SK-N-SH treated with all-trans-retinoic acid at 6 μM for 48 hours (cell line): ENCODE data around the gene COL4A1.

ENCODE experiments used
- ARNTL ChIP-seq: fragments of 450-650 bp; formaldehyde crosslinking; IDR thresholded peaks from 2 replicates; pipeline ENCODE4 v1.5.0; 2020; ENCODE audit warnings: low read depth, mild to moderate bottlenecking, moderate library complexity, borderline replicate concordance
- CSDC2 ChIP-seq: fragments of 250-450 bp; sonication (Bioruptor Pico); IDR thresholded peaks from 2 replicates; pipeline ENCODE4 v1.5.0; 2020; ENCODE audit warnings: mild to moderate bottlenecking, moderate library complexity
- ESRRG ChIP-seq: fragments of 250-450 bp; sonication (Bioruptor Pico); IDR thresholded peaks from 2 replicates; pipeline ENCODE4 v1.6.1; 2021; ENCODE audit warnings: mild to moderate bottlenecking
- ISL1 ChIP-seq: fragments of 250-450 bp; sonication (Bioruptor Pico); IDR thresholded peaks from 2 replicates; pipeline ENCODE4 v2.1.2; 2022; ENCODE audit warnings: mild to moderate bottlenecking, moderate library complexity
- PPARA ChIP-seq: fragments of 250-450 bp; sonication (Bioruptor Pico); IDR thresholded peaks from 2 replicates; pipeline ENCODE4 v1.5.0; 2020; ENCODE audit warnings: mild to moderate bottlenecking, borderline replicate concordance
- RARB ChIP-seq: fragments of 250-450 bp; sonication (Bioruptor Pico); IDR thresholded peaks from 2 replicates; pipeline ENCODE4 v1.8.0; 2021; ENCODE audit warnings: mild to moderate bottlenecking, moderate library complexity
- TCF4 ChIP-seq: fragments of 250-450 bp; sonication (Bioruptor Pico); IDR thresholded peaks from 2 replicates; pipeline ENCODE4 v1.8.0; 2021; ENCODE audit warnings: mild to moderate bottlenecking, moderate library complexity, borderline replicate concordance
- ZFP3 ChIP-seq: fragments of 250-450 bp; sonication (Bioruptor Pico); IDR thresholded peaks from 2 replicates; pipeline ENCODE4 v1.5.0; 2020; ENCODE audit warnings: mild to moderate bottlenecking, moderate library complexity
- ZNF70 ChIP-seq: fragments of 450-650 bp; formaldehyde crosslinking; IDR thresholded peaks from 2 replicates; pipeline ENCODE4 v1.5.0; 2020; ENCODE audit warnings: mild to moderate bottlenecking, moderate library complexity
- TF ChIP-seq, protein P1 (sequence below): fragments of 250-450 bp; sonication (Bioruptor Pico); IDR thresholded peaks from 2 replicates; pipeline ENCODE4 v1.8.0; 2021; ENCODE audit warnings: low read depth, mild to moderate bottlenecking, moderate library complexity, borderline replicate concordance
- TF ChIP-seq, protein P2 (sequence below): fragments of 250-450 bp; sonication (Bioruptor Pico); IDR thresholded peaks from 2 replicates; pipeline ENCODE4 v1.8.0; 2020; ENCODE audit warnings: mild to moderate bottlenecking, moderate library complexity, borderline replicate concordance

GRCh38 chr13:110251193-110251819 is 55.7 kb downstream of the COL4A1 start:
- no peak for TF ChIP-seq ISL1
- TF ChIP-seq ESRRG (CRISPR knock-in tag), result no peak
- no peak for TF ChIP-seq RARB (CRISPR knock-in tag)
- TF ChIP-seq ZNF70, result no peak
- TF ChIP-seq PPARA (CRISPR knock-in tag), result no peak
- TF ChIP-seq CSDC2 (CRISPR knock-in tag), result no peak
- TF ChIP-seq, protein P1, sequence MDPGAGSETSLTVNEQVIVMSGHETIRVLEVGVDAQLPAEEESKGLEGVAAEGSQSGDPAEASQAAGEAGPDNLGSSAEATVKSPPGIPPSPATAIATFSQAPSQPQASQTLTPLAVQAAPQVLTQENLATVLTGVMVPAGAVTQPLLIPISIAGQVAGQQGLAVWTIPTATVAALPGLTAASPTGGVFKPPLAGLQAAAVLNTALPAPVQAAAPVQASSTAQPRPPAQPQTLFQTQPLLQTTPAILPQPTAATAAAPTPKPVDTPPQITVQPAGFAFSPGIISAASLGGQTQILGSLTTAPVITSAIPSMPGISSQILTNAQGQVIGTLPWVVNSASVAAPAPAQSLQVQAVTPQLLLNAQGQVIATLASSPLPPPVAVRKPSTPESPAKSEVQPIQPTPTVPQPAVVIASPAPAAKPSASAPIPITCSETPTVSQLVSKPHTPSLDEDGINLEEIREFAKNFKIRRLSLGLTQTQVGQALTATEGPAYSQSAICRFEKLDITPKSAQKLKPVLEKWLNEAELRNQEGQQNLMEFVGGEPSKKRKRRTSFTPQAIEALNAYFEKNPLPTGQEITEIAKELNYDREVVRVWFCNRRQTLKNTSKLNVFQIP (CRISPR knock-in tag), result no peak
- TF ChIP-seq, protein P2, sequence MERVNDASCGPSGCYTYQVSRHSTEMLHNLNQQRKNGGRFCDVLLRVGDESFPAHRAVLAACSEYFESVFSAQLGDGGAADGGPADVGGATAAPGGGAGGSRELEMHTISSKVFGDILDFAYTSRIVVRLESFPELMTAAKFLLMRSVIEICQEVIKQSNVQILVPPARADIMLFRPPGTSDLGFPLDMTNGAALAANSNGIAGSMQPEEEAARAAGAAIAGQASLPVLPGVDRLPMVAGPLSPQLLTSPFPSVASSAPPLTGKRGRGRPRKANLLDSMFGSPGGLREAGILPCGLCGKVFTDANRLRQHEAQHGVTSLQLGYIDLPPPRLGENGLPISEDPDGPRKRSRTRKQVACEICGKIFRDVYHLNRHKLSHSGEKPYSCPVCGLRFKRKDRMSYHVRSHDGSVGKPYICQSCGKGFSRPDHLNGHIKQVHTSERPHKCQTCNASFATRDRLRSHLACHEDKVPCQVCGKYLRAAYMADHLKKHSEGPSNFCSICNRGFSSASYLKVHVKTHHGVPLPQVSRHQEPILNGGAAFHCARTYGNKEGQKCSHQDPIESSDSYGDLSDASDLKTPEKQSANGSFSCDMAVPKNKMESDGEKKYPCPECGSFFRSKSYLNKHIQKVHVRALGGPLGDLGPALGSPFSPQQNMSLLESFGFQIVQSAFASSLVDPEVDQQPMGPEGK, result no peak
- TF ChIP-seq TCF4, result no peak
- TF ChIP-seq ARNTL (CRISPR knock-in tag), result no peak
- TF ChIP-seq ZFP3 (CRISPR knock-in tag), result no peak
